AG08396 (cell line): Measurements from ENCODE around the gene CLASP2.

Source experiments
- DNase-seq: peaks from one replicate; pipeline ENCODE4 v3.0.0; 2012; ENCODE audit warnings: low spot score, mixed read lengths

CLASP2 gene

DNA sequence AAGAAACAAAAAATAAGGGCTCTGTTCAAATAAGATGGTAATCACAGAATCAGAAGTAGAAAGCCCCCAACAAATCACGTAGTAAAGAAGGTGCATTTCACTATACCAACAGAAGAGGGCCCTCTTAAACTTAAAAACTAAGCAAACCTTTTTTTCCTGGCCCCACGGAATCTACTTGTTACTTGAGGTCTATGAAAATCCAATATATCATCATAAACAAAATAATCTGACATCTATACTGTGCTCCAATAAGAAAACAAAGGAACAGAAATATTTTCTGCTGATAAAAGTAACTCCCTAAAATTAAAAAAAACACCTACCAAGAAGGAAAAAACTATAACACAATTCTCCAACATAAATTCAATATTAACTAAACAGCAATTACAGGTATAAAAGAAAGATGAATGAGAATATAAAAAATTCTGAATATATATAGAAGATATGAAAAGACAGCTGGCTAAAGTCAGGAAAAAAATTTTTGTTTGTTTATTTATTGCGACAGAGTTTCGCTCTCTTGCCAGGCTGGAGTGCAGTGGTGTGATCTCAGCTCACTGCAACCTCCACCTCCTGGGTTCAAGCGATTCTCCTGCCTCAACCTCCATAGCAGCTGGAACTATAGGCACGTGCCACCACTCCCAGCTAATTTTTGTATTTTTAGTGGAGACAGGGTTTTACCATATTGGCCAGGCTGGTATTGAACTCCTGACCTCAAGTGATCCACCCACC, 81.8 kb downstream of the CLASP2 start:
- DNase-seq = peak; percentile 21

DNA sequence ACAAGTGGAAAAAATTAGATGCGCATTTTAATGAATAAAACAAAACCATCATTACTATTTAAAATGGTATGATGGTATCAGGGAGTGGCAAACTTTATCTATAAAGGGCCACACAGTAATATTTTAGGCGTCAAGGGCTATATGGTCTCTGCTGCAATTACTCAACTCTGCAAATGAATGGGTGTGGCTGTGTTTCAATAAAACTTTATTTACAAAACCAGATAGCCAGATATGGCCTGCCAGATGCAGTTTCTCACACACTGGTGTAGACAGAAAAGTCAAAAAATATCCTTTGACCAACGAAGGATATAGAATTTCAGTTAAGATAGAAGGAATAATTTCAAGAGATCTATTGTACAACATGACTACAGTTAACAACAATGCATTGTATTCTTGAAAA, 83.8 kb downstream of the CLASP2 start:
- DNase-seq = no peak

DNA sequence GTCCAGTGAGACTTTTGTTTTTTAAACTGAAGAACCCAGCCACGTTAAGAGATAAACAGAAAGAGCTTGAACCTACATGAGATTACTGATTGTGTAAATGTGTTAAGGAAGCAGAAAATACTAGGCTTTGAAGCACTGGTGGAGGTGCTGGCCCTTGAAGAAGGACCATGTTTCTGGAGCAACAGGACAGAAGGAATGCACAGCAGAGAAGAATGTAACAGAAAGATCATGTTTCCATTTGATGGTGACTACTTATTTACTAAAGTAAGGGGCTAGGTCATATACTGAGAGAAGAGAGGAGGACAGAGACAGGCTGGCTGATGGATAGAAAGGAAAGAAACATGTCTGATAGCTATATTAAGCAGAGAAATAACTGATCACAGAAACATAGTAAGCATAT, 88.8 kb downstream of the CLASP2 start:
- DNase-seq = no peak

DNA sequence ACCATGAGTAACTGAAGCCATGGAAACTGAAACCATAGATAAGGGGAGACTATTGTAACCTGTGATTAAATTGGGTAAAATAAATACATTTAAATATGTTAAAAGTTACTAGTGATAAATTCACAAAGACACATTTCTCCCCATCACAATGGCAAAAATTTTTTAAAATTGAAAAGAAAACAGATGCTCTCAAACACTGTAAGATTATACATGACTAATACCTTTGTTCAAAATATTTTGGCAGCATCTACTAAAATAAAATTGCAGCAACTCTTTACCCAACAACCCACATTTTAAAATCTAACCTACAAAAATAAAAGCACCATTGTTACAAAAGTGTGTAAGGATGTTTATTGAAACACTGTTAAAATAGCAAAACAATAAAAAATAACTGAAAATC, 93.3 kb downstream of the CLASP2 start:
- no peak for DNase-seq

DNA sequence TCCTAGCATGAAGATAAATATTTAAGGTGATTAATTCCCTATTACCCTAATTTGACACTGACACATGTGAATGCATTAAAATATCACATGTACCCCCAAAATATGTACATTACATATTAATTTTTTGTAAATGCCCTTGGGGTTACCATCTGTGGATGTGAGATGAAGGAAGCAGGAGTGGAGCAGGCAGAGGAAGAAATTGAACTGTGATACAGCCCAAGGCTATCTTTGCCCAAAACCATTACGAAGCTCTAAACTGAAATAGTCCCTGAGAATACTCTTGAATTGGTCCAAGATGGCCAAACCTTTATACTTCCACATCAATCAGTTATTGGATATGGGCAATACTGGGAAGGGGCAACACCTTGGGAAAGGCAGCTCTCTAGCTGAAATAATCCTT, 105.0 kb downstream of the CLASP2 start:
- no peak for DNase-seq

DNA sequence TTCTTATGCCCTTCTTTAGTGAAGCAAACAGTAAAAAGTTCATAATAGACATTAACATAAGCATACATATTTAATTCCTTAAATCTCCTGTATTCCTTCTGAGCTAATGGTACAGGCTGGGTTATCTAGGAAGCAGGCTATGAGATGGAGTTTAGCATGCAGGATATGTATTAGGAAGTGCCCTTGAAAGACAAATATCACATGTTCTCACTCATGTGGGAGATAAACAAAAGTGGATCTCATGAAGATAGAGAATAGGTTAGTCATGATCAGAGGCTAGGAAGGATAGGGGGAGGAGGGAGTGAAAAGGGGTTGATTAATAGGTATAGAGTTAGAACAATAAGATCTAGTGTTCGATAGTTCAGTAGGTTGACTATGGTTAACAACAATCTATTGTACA, 105.4 kb downstream of the CLASP2 start:
- no peak for DNase-seq

DNA sequence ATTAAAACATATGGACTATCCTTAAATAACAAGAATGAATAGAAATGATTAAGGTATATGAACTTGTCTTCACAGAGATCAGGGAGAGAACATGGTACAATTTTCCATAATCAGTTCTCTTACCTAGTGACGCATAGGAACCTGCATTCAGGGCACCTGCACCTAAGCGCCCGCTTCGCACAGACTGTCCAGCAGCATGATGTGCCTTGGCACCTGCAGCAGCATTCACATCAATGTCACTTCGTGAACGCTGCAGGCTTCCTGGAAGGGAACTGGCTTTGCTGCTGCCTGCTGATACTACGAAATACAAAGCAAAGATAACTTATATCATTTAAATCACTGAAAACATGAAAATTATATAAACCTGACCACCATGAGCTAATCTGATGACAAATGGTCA, 115.2 kb downstream of the CLASP2 start:
- no peak for DNase-seq

DNA sequence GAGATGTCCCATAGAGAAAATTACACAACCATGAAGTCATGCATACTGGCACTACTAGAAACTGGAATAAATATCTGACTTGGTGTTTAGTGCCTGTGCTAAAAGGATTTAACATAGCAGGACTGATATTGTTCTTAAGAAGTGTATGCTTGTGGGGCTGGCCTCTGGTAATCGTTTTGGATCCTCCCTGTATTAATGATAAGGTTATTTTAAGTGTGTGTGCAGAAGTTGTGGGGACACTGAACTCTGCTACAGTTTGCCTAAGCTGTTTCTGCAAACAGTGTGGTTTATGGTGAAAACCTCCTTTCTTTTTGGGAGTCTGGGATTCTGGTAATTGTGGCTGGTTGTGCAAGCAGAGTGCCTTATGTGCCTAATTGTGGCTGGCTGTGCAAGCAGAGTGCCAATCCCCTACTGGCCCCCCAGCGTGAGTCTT, 120.8 kb downstream of the CLASP2 start:
- no peak for DNase-seq

DNA sequence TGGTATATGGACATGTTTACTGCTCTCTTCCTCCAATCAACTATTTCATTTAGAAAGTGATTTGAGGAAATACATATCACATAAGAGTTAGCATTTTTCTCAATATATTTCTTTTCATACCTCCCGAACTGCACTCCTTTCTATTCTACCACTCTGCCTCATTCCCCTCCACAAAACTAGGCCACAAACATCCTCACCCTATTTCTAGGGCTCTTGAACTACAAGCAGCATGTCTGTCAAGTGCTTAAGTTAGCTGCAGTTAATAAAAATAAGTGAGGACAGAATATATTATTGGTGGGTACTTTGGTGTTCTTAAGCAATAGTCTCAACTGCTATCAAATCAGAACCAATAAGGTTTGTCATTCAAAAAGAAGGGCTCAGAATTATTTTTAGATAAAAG, 125.1 kb downstream of the CLASP2 start:
- no peak for DNase-seq

DNA sequence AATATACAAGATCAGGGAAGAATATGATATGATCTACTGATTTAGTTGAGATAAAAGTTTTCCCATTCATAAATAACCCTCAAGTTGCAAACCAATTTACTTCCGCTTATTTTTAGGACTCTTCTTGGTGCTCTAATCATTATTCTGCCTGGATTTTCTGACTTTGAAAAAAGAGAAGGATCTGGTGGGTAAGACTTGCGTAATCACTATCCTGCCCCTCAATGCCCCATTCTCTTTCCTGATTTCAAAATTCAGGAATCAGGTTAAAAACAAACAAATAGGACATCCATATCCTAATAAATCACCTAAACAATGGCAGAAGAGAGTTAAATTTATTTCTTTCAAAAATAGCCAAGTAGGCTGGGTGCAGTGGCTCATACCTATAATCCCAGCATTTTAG, 127.5 kb downstream of the CLASP2 start:
- DNase-seq = no peak

DNA sequence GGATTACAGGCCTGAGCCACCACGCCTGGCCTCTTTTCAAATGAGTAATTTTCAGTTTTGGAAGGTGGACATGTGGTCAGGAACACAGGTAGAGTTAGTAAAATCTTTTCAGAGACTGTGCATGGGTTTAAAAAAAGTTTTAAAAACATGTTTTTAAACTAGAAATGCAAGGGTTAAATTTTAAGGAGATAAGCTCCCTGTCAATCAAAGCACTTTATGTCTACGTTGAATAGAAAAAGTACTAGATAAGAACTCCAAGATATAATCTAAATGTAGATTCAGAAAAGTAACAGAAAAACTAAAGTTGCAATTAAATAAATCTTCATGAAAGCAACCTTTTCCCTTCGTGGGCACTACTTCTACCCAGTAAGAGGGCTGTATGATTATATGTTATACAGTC, 131.7 kb downstream of the CLASP2 start:
- DNase-seq = no peak

DNA sequence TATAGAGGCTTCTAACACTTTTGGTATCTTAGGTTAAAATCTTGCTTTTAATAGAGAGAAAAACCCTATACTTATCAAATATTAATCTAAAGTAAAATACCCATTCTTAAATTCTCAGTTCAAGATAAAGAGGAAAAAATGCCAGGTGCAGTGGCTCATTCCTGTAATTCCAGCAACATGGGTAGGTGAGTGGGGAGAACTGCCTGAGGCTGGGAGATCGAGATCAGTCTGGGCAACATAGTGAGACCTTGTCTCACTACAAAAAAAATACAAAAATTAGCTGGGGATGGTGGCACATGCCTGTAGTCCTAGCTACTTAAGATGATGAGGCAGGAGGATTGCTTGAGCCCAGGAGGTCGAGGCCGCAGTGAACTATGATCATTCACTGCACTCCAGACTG, 135.8 kb downstream of the CLASP2 start:
- DNase-seq = no peak

DNA sequence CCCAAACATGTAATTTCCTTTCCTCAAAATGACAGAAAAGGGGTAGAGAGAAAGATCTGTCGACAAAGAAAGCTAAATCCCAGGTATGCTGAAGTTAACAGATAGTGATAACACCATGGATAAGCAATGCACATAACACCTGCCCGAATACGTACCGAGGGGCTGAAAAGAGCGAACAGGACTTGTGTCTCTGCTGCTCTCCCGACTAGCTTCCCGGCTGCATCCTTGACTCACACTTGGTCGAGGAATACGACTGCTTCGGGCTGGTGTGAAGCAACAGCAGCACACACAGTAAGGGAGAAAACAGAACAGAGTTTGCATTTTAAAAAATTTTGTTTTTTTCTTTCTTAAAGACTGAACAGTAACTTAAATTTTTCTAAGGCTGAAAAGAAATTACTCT, 136.4 kb downstream of the CLASP2 start:
- no peak for DNase-seq

DNA sequence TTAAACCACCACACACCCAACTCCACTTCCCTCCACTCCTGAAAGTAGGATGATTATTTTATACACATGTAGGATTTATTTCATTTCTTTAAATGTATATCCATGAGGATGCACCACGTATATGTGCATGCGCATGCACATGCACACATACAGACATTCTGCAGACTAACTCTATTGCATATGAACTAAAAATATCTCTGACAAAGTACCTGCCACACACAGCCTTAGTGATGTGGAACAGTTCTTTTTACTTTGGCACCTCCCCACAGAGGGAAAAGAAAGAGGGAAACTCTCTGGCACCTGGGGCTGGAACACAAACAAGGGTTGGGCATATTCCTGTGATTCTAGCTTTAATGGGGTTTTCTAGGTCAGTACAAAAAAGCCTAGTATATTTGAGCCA, 138.2 kb downstream of the CLASP2 start:
- no peak for DNase-seq

DNA sequence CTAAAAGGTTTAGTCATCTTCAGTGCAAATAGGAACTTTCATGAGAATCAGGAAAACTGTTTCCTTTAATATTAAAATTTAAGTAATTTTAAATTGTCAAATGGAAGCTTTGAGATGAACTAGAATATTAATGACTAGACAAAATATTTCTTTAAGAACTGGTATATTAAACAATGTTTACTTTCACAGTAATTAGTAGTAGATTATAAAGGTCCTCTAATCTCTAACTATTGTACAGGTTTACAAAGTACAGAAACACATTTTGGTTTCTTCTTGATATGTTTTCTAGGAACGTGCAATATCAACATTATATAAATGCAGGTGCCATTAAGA, 138.9 kb downstream of the CLASP2 start:
- no peak for DNase-seq

DNA sequence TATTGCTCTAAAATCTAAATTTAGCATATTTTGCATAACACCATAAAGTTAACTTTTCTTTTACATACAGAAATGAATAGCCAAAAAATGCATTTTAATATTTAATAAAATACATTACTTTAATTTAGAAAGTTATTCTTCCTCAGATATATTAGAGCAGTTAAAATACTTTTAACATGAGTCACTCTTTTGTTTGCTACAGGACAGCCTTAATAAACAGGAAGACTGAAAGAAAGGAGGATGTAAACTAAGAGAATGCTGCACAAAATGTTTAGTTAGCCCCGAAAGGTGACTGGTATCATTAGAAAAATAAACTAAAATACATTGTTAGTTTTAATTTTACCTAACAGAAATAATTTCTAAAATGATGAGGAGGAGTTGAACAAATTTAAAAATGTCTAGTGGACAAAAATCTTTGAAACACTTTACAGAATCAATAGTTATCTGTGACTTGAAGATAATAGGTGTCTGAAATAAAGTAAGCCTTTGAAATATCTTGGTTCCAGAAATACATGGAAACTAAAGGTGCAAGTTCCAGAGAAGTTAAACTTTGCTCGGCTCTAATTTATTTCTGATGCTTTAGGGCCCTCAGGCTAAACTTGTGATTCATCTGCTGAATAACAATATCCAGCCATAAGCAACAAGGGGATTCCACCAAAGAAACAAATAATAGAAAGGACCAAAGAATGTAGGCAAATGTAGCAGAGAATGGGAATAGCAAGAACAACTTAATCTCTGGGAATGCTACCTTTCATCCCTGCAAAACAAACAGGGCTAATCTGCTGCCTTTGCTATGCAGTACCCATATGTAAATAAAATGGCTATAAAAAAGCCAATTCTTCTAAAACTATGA, 139.5 kb downstream of the CLASP2 start:
- peak; percentile 5 for DNase-seq

DNA sequence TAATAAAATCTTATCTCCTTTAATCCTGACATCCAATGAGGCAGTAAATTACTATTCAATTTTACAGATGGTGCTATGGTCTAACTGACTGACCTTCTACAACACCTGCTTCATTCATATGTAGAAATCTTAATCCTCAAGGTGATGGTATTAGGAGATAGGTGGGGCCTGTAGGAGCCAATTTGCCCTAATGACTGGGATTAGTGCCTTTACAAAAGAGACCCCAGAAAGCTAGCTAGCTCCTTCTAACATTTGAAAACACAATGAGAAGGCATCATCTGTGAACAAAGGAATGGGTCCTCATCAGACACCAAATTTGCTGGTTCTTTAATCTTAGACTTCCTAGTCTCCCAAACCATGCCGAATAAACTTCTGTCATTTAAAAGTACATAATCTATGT, 140.5 kb downstream of the CLASP2 start:
- DNase-seq = no peak

DNA sequence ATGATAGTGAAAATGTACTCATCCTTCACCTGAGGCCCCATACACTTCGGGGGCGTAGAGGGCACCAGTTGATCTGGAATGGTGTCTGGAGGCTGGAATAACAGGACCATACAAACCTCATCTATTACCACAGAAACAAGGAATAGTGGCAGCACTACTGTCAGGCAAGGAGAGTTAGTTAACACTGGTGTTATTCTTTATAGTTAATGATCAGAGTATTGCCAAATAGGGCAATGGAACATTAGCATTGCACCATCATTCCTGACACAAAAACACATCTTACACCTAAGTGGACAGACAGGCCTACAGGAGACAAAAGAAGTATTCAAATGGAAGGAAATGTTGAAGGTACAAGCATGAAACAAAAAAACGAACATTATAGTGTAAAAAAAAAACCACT, 140.9 kb downstream of the CLASP2 start:
- no peak for DNase-seq

DNA sequence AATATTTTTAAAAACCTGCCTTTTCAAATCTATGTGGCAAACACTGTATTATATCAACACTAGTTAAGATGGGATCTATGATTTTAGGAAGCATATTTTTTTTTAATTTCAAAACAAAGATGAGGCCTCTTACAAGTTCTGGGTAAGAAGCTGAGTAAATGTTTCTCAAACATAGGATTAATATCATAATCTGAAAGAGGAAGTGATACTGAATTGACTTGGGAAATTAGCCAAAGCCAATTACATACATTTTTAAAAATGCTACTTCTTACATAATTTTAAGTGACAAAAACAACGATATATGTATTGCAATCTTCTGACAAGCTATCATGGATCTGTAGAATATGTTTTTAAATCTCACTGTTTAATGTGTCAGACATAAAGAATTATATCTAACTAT, 142.7 kb downstream of the CLASP2 start:
- DNase-seq = no peak

DNA sequence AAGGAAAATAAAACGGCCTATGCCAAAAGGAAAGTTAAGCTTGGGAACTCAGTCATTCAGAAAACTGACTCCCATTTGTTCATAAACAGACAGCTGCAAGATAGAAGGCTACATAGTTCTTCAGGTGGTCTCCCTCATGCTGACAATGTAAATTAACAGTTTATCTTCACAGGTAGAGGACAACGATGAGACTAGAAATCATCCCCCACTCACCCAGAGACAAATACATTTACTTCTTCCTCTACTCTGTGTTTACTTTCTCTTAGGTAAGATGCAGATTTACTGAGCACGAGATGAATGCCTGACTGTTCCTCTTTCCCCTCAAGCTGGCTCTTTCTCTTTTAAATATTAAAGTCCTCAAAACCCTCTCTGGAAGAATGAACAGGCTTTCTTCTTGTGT, 160.2 kb downstream of the CLASP2 start:
- DNase-seq = no peak

DNA sequence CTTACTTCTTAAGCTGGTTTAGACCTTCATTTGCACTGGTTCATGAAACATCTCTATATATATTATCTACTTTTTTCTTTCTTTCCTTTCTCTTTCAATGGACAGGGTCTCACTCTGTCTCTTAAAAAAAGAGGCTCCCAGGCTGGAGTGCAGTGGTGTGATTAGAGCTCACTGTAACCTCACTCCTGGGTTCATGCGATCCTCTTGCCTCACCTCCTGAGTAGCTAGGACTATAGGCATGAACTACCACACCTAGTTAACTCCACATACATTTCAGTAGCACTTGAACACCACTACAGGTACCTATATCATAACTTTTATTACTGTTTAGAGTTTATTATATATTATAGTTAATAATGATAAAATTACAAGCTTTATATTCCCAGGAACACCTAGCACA, 160.8 kb downstream of the CLASP2 start:
- no peak for DNase-seq

DNA sequence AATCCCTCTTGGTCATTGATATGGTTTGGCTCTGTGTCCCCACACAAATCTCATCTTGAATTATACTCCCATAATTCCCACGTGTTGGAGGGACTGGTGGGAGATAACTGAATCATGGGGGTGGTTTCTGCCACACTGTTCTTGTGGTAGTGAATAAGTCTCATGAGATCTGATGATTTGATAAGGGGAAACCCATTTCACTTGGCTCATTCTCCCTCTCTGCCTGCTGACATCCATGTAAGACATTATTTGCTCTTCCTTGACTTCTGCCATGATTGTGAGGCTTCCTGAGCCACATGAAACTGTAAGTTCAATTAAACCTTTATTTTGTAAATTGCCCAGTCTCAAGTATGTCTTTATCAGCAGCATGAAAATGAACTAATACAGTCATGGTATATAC, 171.0 kb downstream of the CLASP2 start:
- no peak for DNase-seq

DNA sequence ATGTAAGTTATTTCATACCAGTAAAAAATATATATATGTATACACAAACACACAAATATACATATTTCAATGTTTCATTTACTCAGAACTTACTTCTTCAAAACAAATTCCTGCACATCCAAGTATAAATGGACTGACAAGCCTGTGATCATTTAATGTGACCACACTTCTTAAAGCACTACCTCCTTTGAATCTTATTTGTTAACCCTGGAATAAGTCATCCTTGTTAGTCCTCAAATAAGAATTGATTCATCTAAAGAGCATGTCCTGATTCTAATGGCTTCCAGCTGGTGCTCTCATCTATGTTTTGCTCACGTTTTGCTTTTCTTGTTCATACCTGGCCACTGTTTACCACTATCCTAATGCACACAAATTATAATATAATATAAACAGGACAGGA, 173.9 kb downstream of the CLASP2 start:
- peak; percentile 9 for DNase-seq

DNA sequence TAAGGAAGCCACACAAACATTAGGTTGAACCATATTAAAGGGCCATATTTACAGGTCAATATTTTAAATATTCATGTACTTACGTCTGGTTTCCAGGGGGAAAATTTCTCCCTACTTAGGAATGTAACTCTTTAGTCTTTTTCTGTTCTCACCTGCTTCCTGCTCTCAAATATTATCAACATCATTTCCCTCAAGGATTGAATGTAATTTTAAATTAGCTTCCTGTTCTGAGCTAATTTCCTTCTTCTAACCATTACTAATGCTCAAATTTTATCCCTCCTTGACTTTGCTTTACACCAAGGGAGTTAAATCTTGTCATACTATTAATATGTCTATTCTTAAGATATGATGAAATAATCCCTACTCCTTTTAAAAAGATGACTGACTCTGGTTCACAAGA, 174.5 kb downstream of the CLASP2 start:
- no peak for DNase-seq
